GM18508 (cell line): ENCODE data around the gene SP140.
"Not testable (repeated sequence)": the region's sequence is repeated elsewhere in the genome, so short reads cannot be mapped to it uniquely, and the experiment has no call there.

Source experiments
- ATAC-seq: cut with Tn5 transposase; IDR thresholded peaks from one replicate; pipeline ENCODE4 v1.9.1; 2021; ENCODE audit warnings: moderate number of reproducible peaks; ENCODE audit not compliant: insufficient read depth, unreplicated experiment

Gene SP140

DNA sequence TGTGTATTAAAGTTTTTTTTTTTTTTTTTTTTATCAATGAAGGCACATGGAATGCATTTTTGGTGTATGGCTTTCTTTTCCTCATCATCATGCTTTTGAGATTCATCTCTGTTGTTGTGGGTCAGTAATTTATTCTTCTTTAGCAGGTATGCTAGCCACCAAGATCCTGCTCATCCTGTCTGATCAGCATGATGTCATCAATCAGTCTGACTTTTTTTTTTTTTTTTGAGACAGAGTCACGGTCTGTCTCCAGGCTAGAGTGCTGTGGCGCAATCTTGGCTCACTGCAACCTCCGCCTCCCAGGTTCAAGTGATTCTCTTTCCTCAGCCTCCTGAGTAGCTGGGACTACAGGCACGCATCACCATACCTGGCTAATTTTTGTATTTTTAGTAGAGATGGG lies 2.7 kb upstream of the SP140 start:
- ATAC-seq = not testable (repeated sequence)

DNA sequence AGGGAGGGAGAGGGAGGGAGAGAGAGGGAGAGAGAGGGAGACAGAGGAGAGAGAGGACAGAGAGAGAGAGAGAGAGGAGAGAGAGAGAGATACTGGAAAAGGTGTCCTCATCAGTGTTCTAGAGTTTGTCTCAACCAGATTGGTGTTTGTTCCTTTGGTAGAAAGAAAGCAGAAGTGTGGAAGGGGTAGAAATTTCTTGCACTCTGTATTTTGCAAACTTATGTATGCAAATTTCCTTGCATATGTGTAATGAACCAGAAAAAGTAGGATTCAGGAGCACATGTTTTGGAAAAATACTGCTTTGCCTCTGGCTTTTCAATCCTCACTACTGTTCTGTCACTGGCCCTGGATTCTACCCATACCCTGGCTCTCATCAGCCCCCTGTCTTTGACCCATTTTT lies 1.1 kb upstream of the SP140 start:
- ATAC-seq = no peak

DNA sequence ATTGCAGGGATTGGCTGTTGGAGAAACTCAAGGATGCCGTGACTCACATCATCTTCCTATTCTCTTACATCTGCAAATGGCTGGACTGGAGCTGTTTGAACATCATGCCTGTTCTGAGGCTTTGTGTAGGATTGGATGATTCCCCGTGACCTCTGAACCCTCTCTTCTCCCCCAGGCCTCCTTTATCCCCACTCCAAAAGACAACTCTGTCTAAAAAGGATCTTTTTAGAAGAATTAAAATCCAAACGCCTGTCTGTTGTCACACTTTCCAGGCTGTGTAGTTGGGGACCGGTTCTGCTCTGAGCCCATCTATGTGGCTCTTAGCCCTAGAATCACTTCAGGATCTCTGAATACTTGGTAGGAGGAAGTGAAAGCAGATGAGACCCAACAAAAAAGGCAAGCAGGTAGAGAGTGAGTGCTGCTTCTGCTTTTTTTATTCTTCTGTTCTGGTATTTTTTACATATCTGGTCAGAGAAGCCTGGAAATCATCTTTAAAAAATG lies 565 bp downstream of the SP140 start:
- ATAC-seq = peak; percentile 51

DNA sequence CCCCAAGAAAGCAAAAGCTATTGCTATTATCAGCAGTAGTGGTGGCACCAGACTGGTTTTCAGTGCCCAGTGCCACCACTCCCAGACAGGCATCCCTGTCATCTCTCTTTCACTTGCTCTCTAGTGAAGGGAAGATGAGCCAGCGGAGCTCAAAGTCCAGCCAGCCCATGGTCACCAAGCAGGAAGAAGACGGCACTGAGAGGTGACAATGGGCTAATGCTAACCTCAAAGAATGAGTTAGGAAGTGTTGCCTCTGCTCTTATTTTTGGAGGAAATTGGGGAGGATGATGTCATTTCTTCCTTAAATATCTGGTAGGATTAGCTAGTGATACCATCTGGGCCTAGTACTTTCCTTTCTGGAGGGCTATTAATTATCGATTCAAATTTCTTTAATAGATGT lies 1.7 kb downstream of the SP140 start:
- ATAC-seq = no peak

DNA sequence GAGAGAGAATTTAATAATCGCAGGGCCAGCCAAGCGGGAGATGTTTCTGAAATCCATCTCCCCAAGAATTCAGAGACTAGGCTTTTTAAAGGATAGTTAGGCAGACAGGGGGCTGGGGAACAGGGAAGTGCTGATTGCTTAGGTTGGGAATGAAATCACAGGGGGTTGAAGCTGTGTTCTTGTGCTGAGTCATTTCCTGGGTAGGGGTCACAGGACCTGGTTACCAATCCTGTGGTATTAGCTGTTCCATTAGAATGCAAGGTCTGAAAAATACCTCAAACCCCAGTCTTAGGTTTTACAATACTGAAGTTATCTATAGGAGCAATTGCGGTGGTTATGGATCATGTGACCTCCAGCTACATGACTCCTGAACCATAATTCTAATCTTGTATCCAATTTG lies 4.6 kb downstream of the SP140 start:
- no peak for ATAC-seq

DNA sequence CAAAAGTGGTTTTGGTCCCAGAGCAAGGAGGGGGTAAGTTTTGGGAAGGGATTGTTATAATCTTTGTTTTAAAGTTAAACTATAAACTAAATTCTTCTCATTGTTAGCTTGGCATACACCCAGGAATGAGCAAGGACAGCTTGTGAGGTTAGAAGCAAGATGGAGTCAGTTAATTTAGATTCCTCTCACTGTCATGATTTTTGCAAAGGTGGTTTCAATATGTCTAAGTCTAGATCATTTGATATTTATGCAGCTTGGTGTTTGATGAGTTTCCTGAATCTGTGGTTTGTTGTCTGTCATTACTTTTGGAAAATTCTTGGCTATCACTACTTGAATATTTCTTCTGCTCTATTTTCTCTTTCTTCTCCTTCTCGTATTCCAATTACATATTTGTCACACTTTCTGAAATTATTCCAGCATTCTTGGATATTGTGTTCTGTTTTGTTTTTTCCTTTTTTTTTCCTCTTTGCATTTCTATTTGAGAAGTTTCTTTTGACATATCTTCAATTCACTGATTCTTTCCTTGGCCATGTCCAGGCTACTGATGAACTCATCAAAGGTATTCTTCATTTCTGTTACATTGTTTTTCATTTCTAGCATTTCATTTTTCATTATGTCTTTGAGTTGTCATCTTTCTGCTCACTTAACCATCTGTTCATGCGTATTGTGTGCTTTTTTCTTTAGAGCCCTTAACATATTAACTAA lies 5.1 kb downstream of the SP140 start:
- ATAC-seq = no peak

DNA sequence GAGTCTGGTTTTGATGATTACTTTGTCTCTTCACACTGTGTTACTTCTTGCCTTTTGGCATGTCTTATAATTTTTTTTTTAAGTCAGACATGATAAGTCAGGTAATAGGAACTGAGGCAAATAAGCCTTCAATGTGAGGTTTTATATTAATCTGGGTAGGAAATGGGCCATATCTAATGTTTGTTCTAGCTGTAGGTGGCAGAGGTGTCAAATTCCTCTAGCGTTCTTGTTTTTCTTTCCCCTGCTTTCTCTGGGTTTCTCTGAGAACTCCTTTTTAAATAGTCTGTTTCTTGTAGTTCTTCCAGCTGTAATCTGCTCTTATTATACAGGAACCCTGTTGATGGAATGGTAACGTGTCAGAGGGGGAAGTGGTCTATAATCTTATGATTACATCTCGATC lies 5.7 kb downstream of the SP140 start:
- ATAC-seq = no peak

DNA sequence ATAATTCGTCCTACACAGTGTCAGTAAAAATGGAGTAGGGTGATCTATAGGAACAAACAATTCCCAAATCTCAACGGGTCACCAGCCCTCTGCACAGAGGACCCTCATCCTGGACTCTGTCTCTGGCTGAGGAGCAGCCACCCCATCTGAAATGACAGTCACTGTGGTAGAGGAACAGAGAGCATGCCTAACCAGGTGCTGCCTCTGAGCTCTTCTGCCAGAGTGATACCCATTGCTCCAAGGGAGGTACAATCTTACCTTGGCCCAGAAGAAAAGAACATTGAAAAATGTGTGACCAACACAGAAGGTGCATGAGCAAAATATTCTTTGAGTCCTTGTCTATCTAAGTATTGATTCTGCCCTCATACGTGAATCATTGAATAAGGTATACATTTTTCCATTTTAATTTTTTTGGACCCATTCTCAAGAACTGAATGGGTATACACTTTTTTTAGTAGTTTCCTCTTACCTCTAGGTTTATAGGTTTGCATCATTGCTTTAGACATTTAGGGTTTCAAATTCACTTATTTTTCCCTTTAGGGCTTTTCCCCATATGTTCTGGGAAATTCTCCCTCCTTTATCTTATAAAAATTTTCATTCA lies 8.7 kb downstream of the SP140 start:
- no peak for ATAC-seq

DNA sequence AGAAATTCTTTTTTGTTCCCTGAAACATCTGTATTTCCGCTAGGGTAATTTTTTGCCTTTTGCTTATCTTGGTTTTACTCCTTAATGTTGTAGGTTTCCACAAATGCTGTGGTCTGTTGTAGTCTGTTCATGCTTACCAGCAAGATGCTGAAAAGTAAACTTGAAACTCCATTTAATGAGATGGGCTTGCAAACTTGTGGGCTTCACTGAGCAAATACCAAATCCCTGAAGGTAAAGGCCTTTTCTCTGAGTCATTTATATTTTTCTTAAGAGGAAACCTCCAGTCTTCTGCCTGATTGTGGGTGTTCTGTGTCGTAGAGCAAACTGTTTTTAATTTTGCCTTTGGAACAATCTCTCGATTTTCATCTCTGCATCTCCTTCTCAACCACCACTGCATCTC lies 9.3 kb downstream of the SP140 start:
- ATAC-seq = peak; percentile 43

DNA sequence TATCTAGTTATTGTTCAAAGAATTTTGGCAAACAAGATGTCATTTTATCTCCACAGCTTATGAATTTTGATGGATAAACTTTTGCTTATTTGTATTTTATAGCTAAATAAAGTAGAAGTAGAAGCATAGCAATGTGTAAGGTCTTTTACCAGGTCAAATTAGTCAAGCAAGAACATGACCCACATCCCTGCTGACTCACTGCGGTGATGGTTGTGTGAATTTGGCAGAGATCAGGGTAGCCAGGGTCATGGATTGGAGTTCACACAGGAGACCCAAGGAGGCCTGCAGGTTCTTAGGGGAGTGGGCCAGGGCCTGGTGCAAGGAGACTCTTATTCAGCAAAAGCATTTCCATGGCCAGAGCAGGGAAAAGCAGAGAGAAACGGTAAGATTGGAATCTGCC lies 18.7 kb downstream of the SP140 start:
- no peak for ATAC-seq

DNA sequence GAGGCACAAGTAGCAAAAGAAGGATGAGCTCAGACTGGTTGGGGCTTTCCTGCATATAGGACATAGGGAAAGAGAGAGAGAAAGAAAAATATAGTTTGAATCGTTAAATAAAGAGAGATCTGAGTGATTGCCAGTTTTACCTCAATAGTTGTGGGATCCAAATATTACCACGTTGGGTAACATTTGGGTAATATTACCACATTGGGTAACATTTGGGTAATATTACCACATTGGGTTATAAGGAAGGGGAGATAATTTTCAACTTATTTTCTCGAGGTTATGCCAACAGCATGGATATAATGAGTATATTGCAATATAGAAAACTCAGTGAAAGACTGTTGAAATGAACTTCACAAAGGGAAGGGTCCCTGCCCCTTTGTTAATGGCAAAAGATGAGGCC lies 20.7 kb downstream of the SP140 start:
- no peak for ATAC-seq

DNA sequence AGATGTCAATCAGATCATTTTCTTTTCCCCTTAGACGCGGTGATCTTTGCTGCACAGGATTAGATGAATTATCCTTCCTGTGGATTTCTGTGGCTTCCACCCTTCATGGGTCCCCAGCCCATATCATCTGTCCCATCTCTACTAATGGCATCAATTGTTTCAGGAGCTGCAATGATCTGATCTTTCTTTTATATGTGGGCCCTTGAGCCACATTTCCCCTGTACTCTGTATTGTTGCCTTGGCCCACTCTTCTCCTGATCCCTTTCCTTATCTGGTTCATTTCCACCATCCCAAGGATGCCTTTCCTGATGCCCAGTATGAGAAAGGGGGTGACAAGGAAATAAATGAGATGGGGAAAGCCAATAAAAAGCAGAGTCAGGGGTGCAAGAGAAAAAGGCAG lies 24.7 kb downstream of the SP140 start:
- ATAC-seq = no peak

DNA sequence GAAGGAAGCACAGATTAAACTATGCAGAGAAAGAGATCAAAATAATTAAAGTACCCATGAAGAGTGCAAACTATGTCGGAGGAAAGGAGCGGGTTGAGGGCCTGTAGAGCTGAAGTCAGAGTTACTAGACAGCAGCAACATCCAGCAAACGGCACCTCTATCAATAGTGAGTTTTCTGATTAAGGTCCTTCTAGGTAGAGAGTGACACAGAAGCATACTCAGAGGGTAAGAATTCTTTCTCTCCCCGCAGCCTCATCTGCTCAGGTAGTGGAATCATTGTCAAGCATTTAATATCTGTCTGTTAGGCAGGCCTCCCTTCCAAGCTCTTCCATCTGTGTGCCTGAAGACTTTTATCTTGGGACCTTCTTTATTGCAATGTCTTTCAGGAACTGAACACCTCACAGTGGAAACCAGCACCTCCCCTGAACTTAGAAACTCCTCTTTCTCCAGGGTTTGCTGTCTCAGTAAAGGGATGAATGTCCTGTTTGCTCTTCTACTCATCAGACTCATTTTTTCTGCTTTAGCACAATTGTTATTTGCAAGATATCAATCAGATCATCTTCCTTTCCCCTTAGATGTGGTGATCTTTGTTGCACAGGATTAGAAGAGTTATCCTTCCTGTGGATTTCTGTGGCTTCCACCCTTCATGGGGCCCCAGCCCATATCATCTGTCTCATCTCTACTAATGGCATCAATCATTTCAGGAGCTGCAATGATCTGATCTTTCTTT lies 28.8 kb downstream of the SP140 start:
- ATAC-seq = no peak

DNA sequence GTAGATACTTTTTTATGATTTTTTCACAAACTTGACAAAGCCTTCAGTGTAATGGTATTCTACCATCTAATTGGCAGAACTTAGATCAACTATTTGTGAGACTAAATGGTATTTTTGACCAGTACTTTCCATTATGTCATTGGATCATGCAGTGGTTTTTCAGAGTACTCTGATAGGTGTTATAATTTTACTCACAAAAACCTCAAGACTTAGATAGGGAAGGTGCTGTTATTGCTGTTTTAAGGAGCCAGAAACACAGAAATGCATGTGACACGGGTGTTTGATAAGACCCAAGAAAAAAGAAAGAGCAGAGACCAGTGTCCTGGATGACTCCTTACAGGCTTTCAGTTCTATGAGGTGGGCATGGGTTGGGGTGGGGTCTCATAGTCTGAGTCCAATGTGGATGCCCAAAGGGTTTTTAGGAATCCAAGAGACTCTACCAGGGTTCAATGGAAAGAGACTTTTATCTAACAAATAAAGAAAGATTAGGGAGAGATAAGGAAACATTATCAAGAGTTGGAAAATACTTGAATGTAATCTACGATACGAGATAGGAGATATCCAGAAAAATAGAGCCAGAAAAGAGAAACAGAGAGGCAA lies 31.3 kb downstream of the SP140 start:
- no peak for ATAC-seq

DNA sequence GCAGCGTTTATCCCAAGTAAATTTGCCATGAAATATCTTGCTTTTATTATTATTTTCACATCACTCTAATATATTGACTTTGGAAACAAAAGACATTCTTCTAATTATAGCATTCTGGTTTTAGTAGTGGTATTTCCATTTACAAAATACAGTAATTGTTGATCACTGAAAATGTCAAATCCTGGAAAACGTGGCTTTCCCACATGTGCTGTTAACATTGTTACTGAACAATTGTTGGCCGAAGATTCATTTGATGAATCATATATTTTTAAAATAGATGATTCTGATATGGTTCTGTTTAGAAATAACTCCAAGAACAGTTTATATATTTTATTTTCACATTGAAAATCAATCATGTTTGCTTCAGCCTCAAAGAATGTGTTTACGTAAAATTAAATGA lies 32.9 kb downstream of the SP140 start:
- ATAC-seq = no peak

DNA sequence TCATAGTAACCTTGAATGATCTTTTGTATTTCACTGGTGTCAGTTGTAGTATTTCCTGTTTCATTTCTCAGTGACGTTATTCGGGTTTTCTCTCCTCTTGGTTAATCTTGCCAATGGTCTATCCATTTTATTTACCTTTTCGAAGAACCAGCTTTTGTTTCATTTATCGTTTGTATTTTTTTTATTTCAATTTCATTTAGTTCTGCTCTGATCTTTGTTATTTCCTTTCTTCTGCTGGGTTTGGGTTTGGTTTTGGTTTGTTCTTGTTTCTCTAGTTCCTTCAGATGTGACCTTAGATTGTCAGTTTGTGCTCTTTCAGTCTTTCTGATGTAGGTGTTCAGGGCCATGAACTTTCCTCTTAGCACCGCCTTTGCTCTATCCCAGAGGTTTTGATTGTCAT lies 36.7 kb downstream of the SP140 start:
- no peak for ATAC-seq

DNA sequence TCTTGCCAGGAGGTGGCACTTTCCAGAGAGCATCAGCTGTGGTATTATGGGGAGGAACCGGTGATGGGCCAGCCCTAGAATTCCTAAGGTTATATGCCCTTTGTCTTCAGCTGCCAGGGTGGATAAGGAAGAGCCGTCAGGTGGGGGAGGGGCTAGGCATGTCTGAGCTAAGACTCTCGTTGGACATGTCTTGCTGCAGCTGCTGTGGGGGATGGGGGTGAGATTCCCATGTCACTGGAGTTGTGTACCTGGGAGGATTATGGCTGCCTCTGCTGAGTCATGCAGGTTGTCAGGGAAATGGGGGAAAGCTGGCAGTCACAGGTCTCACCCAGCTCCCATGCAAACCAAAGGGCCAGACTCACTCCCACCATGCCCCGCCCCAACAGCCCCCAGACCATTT lies 39.4 kb downstream of the SP140 start:
- ATAC-seq = not testable (repeated sequence)

DNA sequence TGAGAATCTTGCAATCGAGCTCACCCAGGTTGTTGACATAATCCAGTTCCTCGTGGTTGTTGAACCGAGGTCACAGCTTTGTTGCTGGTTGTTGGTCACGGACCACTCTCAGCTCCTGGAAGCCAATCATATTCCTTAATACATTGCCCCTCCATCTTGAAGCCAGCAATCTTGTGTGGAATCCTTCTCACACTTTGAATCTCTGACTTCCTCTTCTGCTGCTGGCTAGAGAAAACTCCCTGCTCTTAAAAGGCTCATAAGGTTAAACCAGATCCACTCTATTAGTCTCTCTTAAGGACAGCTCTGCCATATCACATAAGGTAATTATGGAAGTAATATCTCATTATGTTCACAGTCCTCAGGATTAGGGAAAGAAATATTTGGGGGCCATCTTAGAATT lies 41.1 kb downstream of the SP140 start:
- ATAC-seq = no peak

DNA sequence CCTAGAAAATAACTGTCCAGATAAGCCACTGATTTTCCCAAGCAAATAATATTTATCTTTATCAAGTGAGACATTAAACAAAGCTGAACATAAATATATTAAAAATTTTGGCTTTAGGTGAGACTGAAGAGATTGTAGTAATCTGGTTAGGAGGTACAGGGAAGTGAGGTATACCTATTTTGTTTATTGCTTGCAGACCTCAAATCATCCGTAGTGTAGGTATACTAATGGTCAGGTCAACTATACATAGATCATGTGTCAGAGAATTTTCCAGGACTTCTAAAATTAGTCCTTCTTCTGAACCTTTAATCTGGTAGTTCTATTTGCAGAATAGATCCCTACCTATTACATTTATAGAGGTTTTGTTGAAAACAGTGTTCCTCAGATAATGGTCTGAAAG lies 41.5 kb downstream of the SP140 start:
- peak; percentile 5 for ATAC-seq

DNA sequence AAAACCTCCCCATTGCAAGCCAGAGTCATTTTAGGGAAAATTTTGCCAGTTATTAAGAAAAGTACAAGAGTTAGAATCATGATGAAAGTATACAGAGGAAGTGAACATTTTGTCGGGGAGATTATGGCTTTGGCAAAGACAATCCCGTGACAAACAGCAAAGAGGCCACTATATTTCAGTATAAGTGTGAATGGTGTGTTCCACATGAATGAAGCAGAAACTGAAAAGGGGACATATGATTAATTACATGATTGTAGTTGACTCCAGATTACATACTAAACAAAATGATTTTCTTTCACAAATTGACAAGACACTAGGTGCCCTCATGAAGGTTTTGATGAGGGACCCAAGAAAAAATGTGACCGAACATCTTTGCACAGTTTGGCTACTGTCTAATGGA lies 42.0 kb downstream of the SP140 start:
- peak; percentile 50 for ATAC-seq

DNA sequence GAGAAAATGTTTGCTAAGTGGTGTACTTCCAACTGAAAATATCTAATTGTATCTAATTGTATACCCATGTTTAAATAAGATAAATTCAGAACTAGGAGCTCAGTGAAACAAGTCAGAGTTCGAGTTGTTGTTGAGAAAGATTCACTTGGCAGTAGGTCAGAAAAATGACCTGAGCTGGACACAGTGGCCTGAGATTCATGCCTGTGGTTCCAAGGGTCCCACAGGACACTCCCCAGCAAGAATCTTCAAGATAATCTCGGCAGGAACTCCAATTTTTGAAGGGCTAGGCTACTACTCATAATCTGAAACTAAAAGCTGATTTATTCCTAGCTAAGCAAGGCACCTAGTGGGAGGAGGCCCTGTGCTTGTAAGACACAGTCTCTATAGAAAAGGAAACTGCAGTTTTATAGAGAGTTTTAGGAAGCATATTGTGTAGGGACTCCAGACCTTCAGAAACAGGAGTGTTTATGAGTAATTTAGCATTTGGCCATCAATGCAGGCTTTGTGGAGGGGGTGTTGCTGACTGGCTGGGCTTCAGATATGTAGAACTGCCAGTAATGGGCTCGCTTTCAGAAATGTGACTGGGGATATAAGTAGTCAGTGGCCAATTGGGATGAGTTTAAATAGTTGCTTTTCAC lies 43.2 kb downstream of the SP140 start:
- peak; percentile 44 for ATAC-seq
